H9 (cell line): ENCODE results near the gene GCNA. TPM values are rescaled to one million over a fixed set of nuclear protein-coding genes. Genes with fewer than 3 reads are reported as not detected.
"Not testable (repeated sequence)": the region's sequence is repeated elsewhere in the genome, so short reads cannot be mapped to it uniquely, and the experiment has no call there.

Source experiments
- DNase-seq: peaks from one replicate; pipeline ENCODE4 v3.0.0-alpha.2; 2017
- H2AFZ ChIP-seq: one replicate; pipeline ENCODE4 v1.6.1; 2013; ENCODE audit warnings: mild to moderate bottlenecking, low read length, control low read depth, moderate library complexity
- H2AK5ac ChIP-seq: 2 replicates; pipeline ENCODE4 v1.6.1; 2013; ENCODE audit warnings: low read length, control low read depth, mixed read lengths; ENCODE audit not compliant: insufficient read length
- H2BK120ac ChIP-seq: one replicate; pipeline ENCODE4 v1.6.1; 2013; ENCODE audit warnings: low read depth, mild to moderate bottlenecking, low read length, control low read depth, inconsistent platforms; ENCODE audit not compliant: poor library complexity, severe bottlenecking
- H2BK12ac ChIP-seq: 2 replicates; pipeline ENCODE4 v1.6.1; 2013; ENCODE audit warnings: low read length, control low read depth, mixed read lengths, low read depth; ENCODE audit not compliant: insufficient read length
- H2BK15ac ChIP-seq: 2 replicates; pipeline ENCODE4 v1.6.1; 2013; ENCODE audit warnings: low read depth, low read length, control low read depth
- H2BK20ac ChIP-seq: one replicate; pipeline ENCODE4 v1.6.1; 2013; ENCODE audit warnings: low read depth, mild to moderate bottlenecking, low read length, control low read depth, inconsistent platforms; ENCODE audit not compliant: poor library complexity, severe bottlenecking
- H2BK5ac ChIP-seq: 2 replicates; pipeline ENCODE4 v1.6.1; 2013; ENCODE audit warnings: low read length, control low read depth, mixed read lengths; ENCODE audit not compliant: insufficient read length
- H3K14ac ChIP-seq: 2 replicates; pipeline ENCODE4 v1.6.1; 2013; ENCODE audit warnings: low read length, control low read depth; ENCODE audit not compliant: insufficient read depth
- H3K18ac ChIP-seq: 2 replicates; pipeline ENCODE4 v1.6.1; 2013; ENCODE audit warnings: low read depth, mild to moderate bottlenecking, mixed read lengths, low read length, control low read depth; ENCODE audit not compliant: insufficient read length
- H3K23ac ChIP-seq: 2 replicates; pipeline ENCODE4 v1.6.1; 2013; ENCODE audit warnings: low read length, control low read depth, mixed read lengths, low read depth; ENCODE audit not compliant: insufficient read length
- H3K23me2 ChIP-seq: 2 replicates; pipeline ENCODE4 v1.6.1; 2013; ENCODE audit warnings: low read depth, mild to moderate bottlenecking, mixed read lengths, low read length, control low read depth; ENCODE audit not compliant: insufficient read length, poor library complexity, severe bottlenecking
- H3K27ac ChIP-seq: 2 replicates; pipeline ENCODE4 v1.5.1; 2013; ENCODE audit warnings: low read length, control low read depth, mixed read lengths, low read depth; ENCODE audit not compliant: insufficient read length
- H3K27me3 ChIP-seq: 2 replicates; pipeline ENCODE4 v1.6.1; 2013; ENCODE audit warnings: low read length, control low read depth, inconsistent platforms; ENCODE audit not compliant: insufficient read depth
- H3K4ac ChIP-seq: 2 replicates; pipeline ENCODE4 v1.6.1; 2013; ENCODE audit warnings: low read depth, mild to moderate bottlenecking, control low read depth, inconsistent platforms, low read length, moderate library complexity
- H3K4me1 ChIP-seq: 2 replicates; pipeline ENCODE4 v1.6.1; 2013; ENCODE audit warnings: low read length, control low read depth, inconsistent platforms; ENCODE audit not compliant: insufficient read depth
- H3K4me2 ChIP-seq: 2 replicates; pipeline ENCODE4 v1.6.1; 2013; ENCODE audit warnings: low read length, control low read depth, mixed read lengths; ENCODE audit not compliant: insufficient read length, insufficient read depth
- H3K56ac ChIP-seq: 2 replicates; pipeline ENCODE4 v1.6.1; 2013; ENCODE audit warnings: low read depth, mild to moderate bottlenecking, mixed read lengths, low read length, control low read depth; ENCODE audit not compliant: insufficient read length
- H3K79me1 ChIP-seq: 2 replicates; pipeline ENCODE4 v1.6.1; 2013; ENCODE audit warnings: low read depth, mild to moderate bottlenecking, moderate library complexity, low read length, control low read depth, inconsistent platforms; ENCODE audit not compliant: insufficient read depth, poor library complexity, severe bottlenecking
- H3K79me2 ChIP-seq: 2 replicates; pipeline ENCODE4 v1.6.1; 2013; ENCODE audit warnings: low read length, control low read depth, inconsistent platforms; ENCODE audit not compliant: insufficient read depth
- H3K9ac ChIP-seq: 2 replicates; pipeline ENCODE4 v1.6.1; 2013; ENCODE audit warnings: low read length, control low read depth, mixed read lengths; ENCODE audit not compliant: insufficient read length; ENCODE audit errors: extremely low read depth
- H3K9me3 ChIP-seq: one replicate; pipeline ENCODE4 v1.6.1; 2013; ENCODE audit warnings: low read depth, low read length, inconsistent platforms; ENCODE audit not compliant: control insufficient read depth
- H3T11ph ChIP-seq: one replicate; pipeline ENCODE4 v1.6.1; 2013; ENCODE audit warnings: mild to moderate bottlenecking, low read length, control low read depth, inconsistent platforms
- H4K20me1 ChIP-seq: one replicate; pipeline ENCODE4 v1.6.1; 2013; ENCODE audit not compliant: control insufficient read depth, insufficient read length, insufficient read depth
- H4K5ac ChIP-seq: 2 replicates; pipeline ENCODE4 v1.6.1; 2013; ENCODE audit warnings: low read depth, mild to moderate bottlenecking, mixed read lengths, low read length, control low read depth; ENCODE audit not compliant: insufficient read length
- H4K8ac ChIP-seq: replicated peaks from 2 replicates; pipeline ENCODE4 v1.6.1; 2013; ENCODE audit warnings: low read length, control low read depth, mixed read lengths, low read depth; ENCODE audit not compliant: insufficient read length
- H4K91ac ChIP-seq: 2 replicates; pipeline ENCODE4 v1.6.1; 2013; ENCODE audit warnings: low read depth, mild to moderate bottlenecking, moderate library complexity, mixed read lengths, low read length, control low read depth; ENCODE audit not compliant: insufficient read length
- H3K27ac Mint-ChIP-seq, 3 experiments: 2 replicates in 2 of 3; 3 replicates in 1 of 3; pipeline ENCODE4 v1.8.0; 2020 to 2021; ENCODE audit warnings: mixed read lengths in 3 of 3, mild to moderate bottlenecking in 1 of 3, moderate library complexity in 1 of 3
- H3K27me3 Mint-ChIP-seq: 2 replicates; pipeline ENCODE4 v1.8.0; 2021; ENCODE audit warnings: low read depth, mild to moderate bottlenecking, moderate library complexity, mixed read lengths
- H3K36me3 Mint-ChIP-seq, 3 experiments: 2 replicates in 2 of 3; 3 replicates in 1 of 3; pipeline ENCODE4 v1.8.0; 2020 to 2021; ENCODE audit warnings: low read depth in 3 of 3, mixed read lengths in 3 of 3; ENCODE audit not compliant: insufficient read depth in 1 of 3
- H3K4me1 Mint-ChIP-seq, 2 experiments: 2 replicates each; pipeline ENCODE4 v1.8.0; 2020; ENCODE audit warnings: mixed read lengths in 2 of 2
- H3K4me3 Mint-ChIP-seq, 2 experiments: 2 replicates in 1 of 2; 3 replicates in 1 of 2; pipeline ENCODE4 v1.8.0; 2020 to 2021; ENCODE audit warnings: mild to moderate bottlenecking in 2 of 2, mixed read lengths in 2 of 2, moderate library complexity in 1 of 2
- H3K9me3 Mint-ChIP-seq, 2 experiments: 2 replicates in 1 of 2; 3 replicates in 1 of 2; pipeline ENCODE4 v1.8.0; 2020; ENCODE audit warnings: mild to moderate bottlenecking in 2 of 2, mixed read lengths in 2 of 2, moderate library complexity in 1 of 2
- WGBS: extraction: QIAGEN DNeasy Blood & Tissue Kit; methylation state at CpG from one replicate; pipeline ENCODE4 v1.1.7; 2013; ENCODE audit warnings: missing lambda C conversion rate, low lambda C conversion rate, mixed read lengths; ENCODE audit not compliant: insufficient read length; ENCODE audit errors: extremely low coverage; 5-methylcytosine and 5-hydroxymethylcytosine counted together
- total RNA-seq: library from RNA; stranded (reverse); gene quantifications from 2 replicates; pipeline ENCODE4 v1.2.1, GENCODE V29; 2021
- TF ChIP-seq, protein P1 (sequence below): fragments of 200-600 bp; sonication (generic); conservative IDR thresholded peaks from 3 replicates; pipeline ENCODE4 v1.8.0; 2021; ENCODE audit warnings: antibody characterized with exemption, mild to moderate bottlenecking

The GCNA gene
- total RNA-seq, 1 experiment from 2014 or later, result 0.96 TPM

DNA sequence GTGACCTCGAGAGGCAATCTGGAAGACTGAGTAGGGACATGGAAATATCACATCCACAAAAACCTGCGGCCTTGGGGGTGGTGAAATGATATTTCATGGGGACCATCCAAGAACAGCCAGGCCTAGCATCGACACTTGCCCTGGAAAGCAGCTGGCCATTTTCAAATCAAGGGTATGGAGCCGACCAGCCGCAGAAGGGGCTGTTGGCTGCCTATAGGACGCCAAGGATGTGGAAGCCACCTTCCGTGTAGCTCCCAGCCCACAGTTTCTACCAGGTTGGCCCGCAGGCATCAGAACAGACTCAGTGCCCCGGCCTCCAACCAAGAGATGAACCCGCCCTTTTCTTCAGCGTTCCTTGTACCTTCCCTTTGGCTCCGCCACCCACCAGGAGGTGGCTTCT is 83.7 kb downstream of the GCNA start:
- H3K4me1 Mint-ChIP-seq, result no peaks in the 10 kb centered on the region
- Histone ChIP-seq H2BK20ac (no peak overlapping the region), H3K4me1 (no peaks in the 10 kb centered on the region), H3K56ac (no peak overlapping the region), H4K91ac (no peak overlapping the region), H3K9ac (no peak overlapping the region), H2BK15ac (no peak overlapping the region), H3K79me2 (no peaks in the 10 kb centered on the region), H3K23ac (no peak overlapping the region), H3T11ph (no peak overlapping the region), H3K4ac (no peak overlapping the region), H3K23me2 (no peaks in the 10 kb centered on the region), H4K5ac (no peak overlapping the region), H4K20me1 (no peaks in the 10 kb centered on the region), H3K9me3 (peaks cover 15% of the 10 kb centered on the region), H2AK5ac (no peak overlapping the region), H2BK5ac (no peak overlapping the region), H3K27ac (no peak overlapping the region), H2BK12ac (no peak overlapping the region), H3K27me3 (no peaks in the 10 kb centered on the region), H2AFZ (no peak overlapping the region), H4K8ac (no peak overlapping the region), H3K18ac (no peak overlapping the region), H2BK120ac (no peak overlapping the region), H3K4me2 (no peak overlapping the region), H3K79me1 (no peaks in the 10 kb centered on the region), H3K14ac (no peak overlapping the region)
- no peak overlapping the region for H3K4me3 Mint-ChIP-seq
- H3K27me3 Mint-ChIP-seq, result peaks cover 3% of the 10 kb centered on the region
- TF ChIP-seq, protein P1, sequence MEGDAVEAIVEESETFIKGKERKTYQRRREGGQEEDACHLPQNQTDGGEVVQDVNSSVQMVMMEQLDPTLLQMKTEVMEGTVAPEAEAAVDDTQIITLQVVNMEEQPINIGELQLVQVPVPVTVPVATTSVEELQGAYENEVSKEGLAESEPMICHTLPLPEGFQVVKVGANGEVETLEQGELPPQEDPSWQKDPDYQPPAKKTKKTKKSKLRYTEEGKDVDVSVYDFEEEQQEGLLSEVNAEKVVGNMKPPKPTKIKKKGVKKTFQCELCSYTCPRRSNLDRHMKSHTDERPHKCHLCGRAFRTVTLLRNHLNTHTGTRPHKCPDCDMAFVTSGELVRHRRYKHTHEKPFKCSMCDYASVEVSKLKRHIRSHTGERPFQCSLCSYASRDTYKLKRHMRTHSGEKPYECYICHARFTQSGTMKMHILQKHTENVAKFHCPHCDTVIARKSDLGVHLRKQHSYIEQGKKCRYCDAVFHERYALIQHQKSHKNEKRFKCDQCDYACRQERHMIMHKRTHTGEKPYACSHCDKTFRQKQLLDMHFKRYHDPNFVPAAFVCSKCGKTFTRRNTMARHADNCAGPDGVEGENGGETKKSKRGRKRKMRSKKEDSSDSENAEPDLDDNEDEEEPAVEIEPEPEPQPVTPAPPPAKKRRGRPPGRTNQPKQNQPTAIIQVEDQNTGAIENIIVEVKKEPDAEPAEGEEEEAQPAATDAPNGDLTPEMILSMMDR, result no peak
- H3K9me3 Mint-ChIP-seq, result peaks cover 78 to 82% of the 10 kb centered on the region in 2 experiments
- DNase-seq, result no peak
- peak overlapping the region in 1 of 3 experiments; percentile 56; a peak in 1 of 7 replicates for H3K27ac Mint-ChIP-seq
- H3K36me3 Mint-ChIP-seq, result peaks cover 0 to under 1% (median 0%) of the 10 kb centered on the region in 3 experiments; a peak in 3 of 7 replicates
- no CpG with 5 or more reads among the region's 12 CpGs for WGBS

DNA sequence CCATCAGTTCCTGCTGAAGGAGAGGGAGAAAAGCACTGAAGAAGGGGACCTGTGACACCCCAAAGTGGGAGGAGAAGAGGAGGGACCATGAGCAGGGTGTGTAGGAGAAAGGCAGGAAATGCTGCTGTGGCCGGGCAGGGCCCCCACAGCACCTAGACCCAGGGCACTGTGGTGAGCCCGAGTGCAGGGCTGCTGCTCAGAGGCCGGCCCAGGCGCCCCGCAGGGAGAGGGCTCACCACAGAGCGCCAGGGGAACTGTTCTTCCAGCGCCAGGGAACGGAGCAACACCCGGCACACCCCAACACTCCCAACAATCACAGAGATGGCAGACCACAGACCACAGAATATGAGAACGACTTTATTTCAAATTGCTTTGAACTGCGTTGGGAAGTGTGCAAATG is 84.4 kb downstream of the GCNA start:
- not testable (repeated sequence) for H3K27me3 ChIP-seq, H2BK120ac ChIP-seq, H3K27ac ChIP-seq, H3K23ac ChIP-seq, H3K4me1 Mint-ChIP-seq, H2BK20ac ChIP-seq, H4K8ac ChIP-seq, H2BK12ac ChIP-seq, H3K4me1 ChIP-seq, H3K4me2 ChIP-seq, H3K23me2 ChIP-seq, H3K4me3 Mint-ChIP-seq, H3K27ac Mint-ChIP-seq, H3K36me3 Mint-ChIP-seq, H3K56ac ChIP-seq, H3T11ph ChIP-seq, H3K9ac ChIP-seq, H2AK5ac ChIP-seq, H4K5ac ChIP-seq, H3K27me3 Mint-ChIP-seq, H3K18ac ChIP-seq, H3K14ac ChIP-seq, H2AFZ ChIP-seq, H4K20me1 ChIP-seq, H3K79me2 ChIP-seq, DNase-seq, H3K79me1 ChIP-seq, H2BK15ac ChIP-seq, H4K91ac ChIP-seq, H3K4ac ChIP-seq, H2BK5ac ChIP-seq
- WGBS, result no CpG with 5 or more reads among the region's 11 CpGs
- H3K9me3 ChIP-seq, result peaks cover 12% of the 10 kb centered on the region
- H3K9me3 Mint-ChIP-seq, result peaks cover 78 to 84% of the 10 kb centered on the region in 2 experiments
